ENCODE data around the gene ANKFN1.
A peak's percentile ranks its signal among the peaks of the same experiment; 100 is the strongest.

GRCh38 chr17:56319531-56319930 lies 166.3 kb downstream of the ANKFN1 start:
- TF ChIP-seq CTCF (conservative IDR thresholded peaks at IDR 0.05; ENCODE audit: low read depth, low read length) = peak; percentile 61
- TF ChIP-seq EZH2 (IDR thresholded peaks at IDR 0.05; ENCODE audit: borderline replicate concordance, low read depth, low read length, poor library complexity, severe bottlenecking) = no peak

Measured in A673 (cell line).